GM19438 (cell line): ENCODE measurements around the gene DEFB126.
"Not testable (repeated sequence)": the region's sequence is repeated elsewhere in the genome, so short reads cannot be mapped to it uniquely, and the experiment has no call there.

Source experiments
- ATAC-seq: cut with Tn5 transposase; IDR thresholded peaks from one replicate; pipeline ENCODE4 v1.9.1; 2021; ENCODE audit warnings: low read depth; ENCODE audit not compliant: unreplicated experiment

DEFB126 gene, protein sequence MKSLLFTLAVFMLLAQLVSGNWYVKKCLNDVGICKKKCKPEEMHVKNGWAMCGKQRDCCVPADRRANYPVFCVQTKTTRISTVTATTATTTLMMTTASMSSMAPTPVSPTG

DNA sequence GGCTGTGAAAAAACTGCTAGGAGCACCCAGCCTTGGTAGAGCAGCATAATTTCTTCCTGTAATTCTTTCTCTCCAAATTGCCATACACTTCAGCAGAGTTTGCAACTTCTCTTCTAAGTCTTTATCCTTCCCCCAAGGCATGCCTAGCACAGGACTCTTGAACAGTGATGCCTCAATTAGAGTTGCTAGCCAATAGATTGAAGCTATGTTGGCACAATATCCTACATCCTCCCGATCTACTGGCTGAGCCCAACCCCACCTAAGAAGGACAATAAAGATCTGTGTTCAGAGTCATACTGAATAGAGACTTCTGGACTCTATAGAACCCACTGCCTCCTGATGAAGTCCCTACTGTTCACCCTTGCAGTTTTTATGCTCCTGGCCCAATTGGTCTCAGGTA is at the start of gene DEFB126:
Gene DEFB126 (plus strand): TSS at position 301 of the 400 bp plus-strand sequence. CDS start 39 bp downstream, at position 340.
- ATAC-seq: no peak

DNA sequence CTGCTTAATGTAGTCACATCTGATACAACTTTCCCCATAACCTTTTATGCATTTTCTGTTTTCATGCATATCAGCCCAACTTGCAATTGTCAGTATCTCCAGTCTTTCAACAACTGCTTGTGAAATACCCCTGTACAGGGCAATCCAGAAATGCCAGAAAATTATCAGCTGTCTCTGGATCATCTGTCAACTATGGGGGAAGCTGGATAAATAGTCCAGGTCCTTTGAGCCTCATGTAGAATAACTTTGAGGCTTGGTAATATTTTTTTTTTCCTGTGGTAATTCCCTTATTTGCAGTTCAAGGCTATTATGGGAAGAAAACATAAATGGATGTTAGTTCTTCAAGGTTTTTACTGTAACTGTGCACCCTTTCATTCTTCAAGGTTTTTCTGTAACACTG is 48.7 kb upstream of the DEFB126 start:
- no peak for ATAC-seq

DNA sequence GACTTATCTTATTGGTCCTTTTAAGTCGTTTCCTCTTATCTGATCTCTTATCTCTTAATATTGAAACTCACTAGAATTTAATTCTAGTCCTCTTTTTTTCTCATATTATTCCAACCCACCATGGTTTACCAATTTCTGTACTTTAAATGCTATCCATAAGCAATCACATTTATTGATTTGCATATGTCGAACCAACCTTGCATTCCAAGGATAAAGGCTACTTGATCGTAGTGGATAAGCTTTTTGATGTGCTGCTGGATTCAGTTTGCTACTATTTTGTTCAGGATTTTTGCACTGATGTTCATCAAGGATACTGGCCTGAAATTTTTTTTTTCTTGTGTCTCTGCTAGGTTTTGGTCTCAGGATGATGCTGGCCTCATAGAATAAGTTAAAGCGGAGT is 47.2 kb upstream of the DEFB126 start:
- no peak for ATAC-seq

DNA sequence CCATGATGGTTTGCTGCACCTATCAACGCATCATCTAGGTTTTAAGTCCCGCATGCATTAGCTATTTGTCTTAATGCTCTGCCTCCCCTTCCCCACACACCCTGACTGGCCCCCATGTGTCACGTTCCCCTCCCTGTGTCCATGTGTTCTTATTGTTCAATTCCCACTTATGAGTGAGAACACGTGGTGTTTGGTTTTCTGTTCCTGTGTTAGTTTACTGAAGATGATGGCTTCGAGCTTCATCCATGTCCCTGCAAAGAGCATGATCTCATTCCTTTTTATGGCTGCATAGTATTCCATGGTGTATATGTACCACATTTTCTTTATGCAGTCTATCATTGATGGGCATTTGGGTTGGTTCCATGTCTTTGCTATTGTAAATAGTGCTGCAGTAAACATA is 44.7 kb upstream of the DEFB126 start:
- ATAC-seq: not testable (repeated sequence)

DNA sequence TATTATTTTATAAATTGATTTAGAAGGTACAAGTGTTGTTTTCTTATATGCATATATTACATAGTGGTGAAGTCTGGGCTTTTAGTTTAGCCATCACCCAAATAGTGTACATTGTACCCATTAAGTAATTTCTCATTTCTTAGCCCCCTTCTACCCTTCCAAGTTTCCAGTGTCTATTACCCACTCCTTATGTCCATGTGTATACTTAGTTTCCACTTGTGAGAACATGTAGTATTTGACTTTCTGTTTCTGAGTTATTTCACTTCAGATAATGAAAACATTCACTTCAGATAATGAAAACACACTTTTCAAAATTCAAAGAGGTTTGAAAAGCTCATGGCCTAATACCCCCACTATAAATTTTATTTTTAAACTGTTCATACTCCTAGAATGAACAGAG is 40.4 kb upstream of the DEFB126 start:
- ATAC-seq: no peak

DNA sequence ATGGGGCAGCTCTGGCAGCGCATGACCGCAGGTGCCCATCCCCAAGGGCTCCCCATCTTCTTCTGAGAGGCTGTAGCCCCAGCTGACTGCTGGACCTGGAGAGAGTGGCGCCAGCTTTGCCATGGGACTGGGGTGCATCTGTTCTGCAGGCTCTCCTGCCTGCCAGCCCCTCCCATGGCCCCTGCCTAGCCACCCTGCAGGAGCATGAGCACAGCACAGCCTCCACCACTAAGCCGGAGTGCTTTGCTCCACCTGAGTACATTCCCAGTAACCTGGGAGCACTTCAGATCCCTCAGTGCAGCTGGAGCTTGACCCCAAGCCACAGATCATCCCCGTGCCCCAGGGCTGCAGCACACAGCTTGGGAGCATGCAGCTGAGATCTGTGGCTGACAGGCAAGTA is 38.9 kb upstream of the DEFB126 start:
- ATAC-seq: no peak

DNA sequence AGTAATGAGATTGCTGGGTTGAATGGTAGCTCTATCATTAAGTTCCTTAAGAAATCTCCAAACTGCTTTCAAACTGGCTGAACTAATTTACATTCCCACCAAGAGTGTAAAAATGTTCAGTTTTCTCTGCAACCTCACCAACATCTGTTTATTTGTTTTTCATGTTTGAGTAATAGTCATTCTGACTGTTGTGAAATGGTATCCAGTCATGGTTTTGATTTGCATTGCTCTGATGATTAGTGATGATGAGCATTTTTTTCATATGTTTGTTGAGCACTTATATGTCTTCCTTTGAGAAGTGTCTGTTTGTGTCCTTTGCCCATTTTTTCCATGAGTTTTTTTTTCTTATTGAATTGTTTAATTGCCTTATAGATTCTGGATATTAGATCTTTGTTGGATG is 30.0 kb upstream of the DEFB126 start:
- no peak for ATAC-seq

DNA sequence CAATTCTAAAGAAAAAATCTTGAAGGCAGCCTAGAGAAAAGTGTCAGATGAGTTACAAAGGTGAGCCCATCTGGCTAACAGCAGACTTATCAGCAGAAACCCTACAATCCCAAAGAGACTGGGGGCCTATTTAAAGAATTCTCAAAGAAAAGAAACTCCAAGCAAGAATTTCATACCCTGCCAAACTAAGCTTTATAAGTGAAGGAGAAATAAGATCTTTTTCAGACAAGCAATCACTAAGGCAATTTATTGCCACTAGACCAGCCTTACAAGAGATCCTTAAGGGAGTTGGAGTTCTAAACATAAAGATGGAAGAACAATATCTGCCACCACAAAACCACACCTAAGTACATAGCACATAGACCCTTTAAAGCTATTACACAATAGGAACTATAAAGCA is 24.9 kb upstream of the DEFB126 start:
- no peak for ATAC-seq

DNA sequence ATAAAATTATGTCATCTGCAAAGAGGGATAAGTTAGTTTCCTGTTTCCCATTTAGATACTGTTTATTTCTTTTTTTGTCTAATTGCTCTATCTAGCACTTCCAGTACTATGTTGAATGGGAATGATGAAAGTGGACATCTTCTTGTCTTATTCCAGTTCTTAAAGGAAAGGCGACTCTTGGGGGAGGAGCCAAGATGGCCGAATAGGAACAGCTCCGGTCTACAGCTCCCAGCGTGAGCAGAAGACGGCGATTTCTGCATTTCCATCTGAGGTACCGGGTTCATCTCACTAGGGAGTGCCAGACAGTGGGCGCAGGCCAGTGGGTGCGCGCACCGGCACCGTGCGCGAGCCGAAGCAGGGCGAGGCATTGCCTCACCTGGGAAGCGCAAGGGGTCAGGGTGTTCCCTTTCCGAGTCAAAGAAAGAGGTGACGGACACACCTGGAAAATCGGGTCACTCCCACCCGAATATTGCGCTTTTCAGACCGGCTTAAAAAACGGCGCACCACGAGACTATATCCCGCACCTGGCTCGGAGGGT is 12.5 kb upstream of the DEFB126 start:
- ATAC-seq: not testable (repeated sequence)

DNA sequence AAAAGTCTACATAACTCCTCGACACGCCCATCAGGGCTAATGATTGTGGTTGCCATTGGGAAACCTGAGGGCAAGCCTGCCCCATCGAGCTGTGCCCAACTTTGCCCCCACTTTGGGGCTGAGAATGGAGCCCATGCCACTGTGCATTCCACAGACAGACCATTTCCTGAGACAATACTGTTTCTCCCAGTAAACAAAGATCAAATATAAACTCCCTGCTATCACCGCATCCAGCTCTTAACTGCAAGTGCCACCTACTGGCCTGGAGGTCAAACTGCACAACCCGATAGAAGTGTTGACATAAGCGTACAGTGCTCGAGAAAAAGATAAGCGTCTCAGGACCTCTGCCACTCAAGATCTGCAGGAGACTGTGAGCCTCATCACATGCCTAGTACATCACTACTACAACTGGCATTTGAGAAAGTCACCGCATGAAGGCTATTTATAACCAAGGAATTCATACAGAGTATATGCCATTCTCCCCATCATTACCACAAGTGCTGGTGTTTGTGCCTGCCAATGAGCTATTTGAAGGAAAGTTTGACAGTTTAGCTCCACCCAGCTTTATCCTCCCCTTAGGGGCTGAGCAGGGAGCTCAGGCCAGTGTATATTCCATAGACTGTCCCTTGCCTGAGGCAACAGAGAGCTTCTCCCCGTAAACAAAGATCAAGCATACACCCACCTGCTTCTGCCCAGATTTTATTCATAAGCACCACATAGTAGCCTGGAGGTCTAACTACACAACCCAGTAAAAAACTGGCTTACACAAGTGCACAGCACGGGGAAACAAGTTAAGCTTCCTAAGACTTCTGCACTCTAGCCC is 4.5 kb upstream of the DEFB126 start:
- ATAC-seq: no peak

DNA sequence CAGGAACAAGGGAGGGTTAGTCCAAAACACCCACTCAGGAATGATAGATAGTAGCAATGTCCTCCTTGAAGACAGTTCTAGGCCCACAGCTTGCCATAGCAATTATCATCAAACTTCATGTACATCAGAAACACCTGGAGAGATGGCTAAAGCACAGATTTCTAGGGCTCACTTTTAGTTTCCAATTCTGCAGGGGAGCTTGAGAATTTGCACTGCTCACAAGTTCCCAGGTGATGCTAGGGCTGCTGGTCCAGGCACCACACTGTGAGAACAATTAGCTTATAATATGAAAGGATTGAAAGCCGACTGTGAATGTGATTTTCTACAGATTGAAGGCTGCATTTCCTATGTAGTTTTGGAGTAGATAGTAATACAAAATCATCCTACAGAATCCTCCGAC is 3.5 kb downstream of the DEFB126 start:
- ATAC-seq: no peak

DNA sequence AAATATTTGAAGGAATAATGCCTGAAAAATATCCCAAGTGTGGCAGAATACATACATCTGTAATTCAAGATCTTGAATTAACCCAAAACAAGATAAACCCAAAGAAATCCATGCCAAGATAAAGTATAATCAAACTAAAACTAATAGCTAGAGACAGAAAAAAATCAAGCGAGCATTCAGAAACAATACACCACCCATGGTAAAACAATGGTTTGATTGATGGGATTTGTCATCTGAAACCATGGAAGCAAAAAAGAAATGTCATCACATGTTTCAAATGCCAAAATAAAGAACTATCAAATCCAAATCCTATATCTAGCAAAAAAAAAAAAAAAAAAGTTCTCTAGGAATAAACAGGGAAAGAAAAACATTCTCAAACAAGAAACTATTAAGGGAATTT is 9.7 kb downstream of the DEFB126 start:
- no peak for ATAC-seq

DNA sequence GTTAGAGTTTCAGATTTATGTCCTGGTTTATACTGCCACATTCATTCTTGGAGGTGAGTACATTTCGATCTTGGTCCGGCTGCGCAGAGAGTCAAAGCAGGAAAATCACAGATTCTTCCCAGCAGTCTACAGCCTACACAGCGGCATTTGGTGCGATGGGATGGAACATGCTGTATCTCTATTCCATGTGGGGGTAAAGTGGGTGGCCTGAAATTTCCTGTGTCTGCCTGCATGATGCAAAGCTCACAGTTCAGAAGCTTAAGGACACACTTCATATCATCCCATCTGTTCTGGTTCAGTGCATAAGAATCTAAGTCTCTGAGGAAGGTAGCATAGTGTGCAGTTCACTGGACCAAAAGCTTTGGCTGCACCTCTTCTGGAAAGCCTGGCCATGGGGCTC is 14.8 kb downstream of the DEFB126 start, which contains the start of gene DEFB127:
Gene DEFB127 (plus strand): TSS at position 301 of the 400 bp plus-strand sequence. CDS start 91 bp downstream, at position 392.
- ATAC-seq: no peak

DNA sequence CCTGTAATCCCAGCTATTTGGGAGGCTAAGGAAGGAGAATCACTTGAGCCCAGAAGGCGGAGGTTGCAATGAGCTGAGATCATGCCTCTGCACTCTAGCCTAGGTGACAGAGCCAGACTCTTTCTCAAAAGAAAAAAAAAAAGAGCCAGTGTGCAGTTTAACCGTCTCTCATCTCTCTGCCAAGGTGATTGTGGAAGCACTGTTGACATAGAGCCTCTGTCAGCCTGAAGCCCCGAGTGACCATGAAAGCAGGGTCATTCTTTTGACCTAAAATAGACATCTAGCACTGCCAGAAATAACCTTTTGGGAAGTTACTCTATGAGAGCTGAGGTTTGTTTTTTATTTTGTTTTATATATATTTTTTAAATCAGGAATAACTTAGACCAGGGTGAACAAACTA is 22.2 kb downstream of the DEFB126 start:
- ATAC-seq: no peak

DNA sequence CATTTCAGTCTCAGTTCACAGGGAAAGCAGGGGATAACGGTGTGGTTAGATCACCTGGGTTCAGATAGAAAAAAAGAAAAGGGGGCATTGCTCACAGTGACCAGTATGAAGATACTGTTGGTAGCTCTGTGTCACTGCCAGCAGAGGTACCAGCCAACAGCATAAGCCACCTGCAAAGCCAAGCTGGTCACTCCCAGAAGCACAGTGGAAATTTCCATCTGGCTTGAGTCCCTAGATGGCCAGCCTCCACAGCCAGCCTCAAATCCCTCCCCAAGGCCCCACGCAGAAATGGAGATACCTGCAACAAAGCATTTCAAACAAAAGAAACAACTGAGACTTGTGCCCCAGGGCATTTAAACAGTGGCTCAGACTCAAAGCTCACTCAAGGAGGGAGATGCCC is 26.5 kb downstream of the DEFB126 start:
- no peak for ATAC-seq

DNA sequence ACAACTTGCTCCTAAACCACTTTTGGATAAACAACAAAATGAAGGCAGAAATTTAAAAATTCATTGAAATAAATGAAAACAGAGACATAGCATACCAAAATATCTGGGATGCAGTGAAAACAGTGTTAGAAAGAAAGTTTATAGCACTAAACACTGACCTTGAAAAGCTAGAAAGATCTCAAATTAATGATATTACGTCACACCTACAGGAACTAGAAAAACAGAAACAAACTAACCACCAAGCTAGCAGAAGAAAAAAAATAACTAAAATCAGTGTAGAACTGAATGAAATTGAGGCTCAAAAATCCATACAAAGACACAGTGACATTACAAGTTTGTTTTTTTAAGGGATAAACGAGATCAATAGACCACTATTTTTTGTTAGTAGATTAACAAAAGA is 41.9 kb downstream of the DEFB126 start:
- no peak for ATAC-seq

DNA sequence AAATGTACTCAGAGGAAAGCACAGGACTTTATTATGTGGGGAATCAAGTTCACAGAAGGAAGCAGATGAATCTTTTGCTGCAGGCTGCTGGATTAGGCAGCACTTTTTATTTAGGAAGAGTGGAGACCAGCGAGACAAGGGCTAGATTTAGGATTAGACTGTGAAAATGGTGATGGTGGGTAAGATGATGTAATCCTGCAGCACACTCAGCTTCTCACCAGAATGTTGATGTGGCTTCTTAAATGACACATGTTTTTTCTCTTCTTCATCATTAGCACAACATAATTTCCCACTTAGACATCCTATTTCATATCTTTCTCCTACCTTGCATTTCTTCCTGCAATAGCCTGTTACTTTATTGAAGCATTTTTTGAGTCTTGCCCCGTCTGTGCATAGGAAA is 45.3 kb downstream of the DEFB126 start:
- no peak for ATAC-seq

DNA sequence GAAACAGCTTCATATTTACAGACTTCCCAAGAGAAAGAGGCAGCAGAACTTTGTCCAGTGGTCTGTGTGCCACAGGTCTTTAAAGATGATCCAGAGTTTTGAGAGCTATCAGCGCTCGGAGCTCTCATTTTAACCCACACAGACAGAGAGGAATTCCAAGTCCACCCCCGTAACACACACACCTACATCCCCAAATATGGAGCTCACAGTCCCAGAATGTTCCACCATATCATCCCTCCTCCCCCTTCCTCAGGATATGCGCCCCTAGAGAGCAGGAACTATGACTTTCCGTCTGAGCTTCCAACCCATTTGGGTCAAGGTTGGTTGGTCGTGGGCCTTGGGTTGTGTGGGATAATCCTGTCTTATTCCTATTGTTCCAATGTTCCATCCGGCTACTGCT is 47.2 kb downstream of the DEFB126 start, which contains the start of gene DEFB128:
Gene DEFB128 (minus strand): TSS at position 101 of the 400 bp plus-strand sequence. CDS start 88 bp downstream, at position 13.
- ATAC-seq: no peak
